NCI-H2171 (cell line): ENCODE data around the gene SLC44A1.

Experiments
- DNase-seq: peaks from one replicate; lab custom pipeline; 2025; lab: John Stamatoyannopoulos, UW

SLC44A1 gene

DNA sequence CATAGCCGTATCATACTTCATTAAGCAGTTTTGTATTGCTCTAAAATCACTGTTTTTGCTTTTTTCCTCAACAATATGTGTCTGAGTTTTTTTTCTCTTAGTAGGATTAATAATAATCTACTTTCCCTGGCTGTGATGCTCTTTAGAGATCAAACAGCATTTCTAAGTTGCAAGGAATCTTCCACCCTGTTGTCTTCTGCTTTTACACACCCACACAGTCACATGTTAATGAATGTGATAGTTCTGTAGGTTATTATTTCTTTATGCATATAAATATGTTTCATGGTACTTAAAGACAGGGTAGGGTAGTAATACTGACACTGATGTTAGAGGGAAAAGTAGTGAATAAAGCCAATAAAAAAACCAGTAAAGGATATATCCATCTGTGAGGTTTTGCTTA, 29.3 kb downstream of the SLC44A1 start:
- DNase-seq = no peak

DNA sequence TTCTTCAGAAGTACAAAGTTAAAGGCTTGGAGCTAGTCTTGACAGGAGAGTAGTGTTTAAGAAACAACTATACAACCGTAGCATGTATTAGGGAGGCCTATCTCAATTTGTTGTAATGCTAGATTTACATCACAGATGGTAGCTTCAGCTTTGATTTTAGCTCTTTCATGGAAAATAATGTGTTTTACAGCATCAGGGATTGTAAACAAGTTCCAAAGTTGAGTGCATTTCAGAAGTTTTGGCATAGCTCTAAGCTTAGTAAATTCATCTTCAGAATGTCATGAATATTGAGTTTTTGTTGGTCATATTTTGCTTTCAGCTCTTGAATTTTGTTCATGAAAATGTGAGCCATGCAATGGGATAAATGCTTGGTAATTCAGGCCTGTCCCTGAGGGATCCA, 30.7 kb downstream of the SLC44A1 start:
- DNase-seq = no peak

GRCh38 chr9:105275938-105276337, 31.5 kb downstream of the SLC44A1 start:
- no peak for DNase-seq

GRCh38 chr9:105278751-105279150, 34.3 kb downstream of the SLC44A1 start:
- no peak for DNase-seq

GRCh38 chr9:105280691-105281090, 36.2 kb downstream of the SLC44A1 start:
- no peak for DNase-seq

GRCh38 chr9:105281272-105281671, 36.8 kb downstream of the SLC44A1 start:
- DNase-seq = no peak

- no peak for DNase-seq
These were observed 37.5 kb downstream of the SLC44A1 start for GRCh38 chr9:105281926-105282325.

GRCh38 chr9:105282870-105283621, 38.6 kb downstream of the SLC44A1 start:
- DNase-seq = no peak

DNA sequence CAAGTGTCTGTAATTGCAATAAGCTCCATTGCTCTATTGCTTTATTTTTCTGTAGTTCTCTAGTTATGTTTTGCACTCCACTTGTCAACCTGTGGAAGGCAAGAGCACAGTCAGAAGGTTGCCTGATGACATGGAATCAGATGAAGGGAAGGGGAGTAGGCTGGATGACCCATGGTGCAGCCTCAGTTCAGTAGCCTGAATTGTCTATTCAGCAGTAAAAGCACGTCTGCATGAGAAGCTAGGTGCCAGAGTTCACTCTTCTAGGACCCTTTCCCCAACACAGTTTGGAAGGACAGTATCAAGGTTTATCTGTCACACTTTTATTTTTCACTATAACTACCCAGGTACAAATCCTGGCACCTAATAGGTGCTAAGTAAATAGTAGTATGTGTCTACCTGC, 39.3 kb downstream of the SLC44A1 start:
- DNase-seq = no peak

GRCh38 chr9:105284463-105284862, 40.0 kb downstream of the SLC44A1 start:
- no peak for DNase-seq

DNA sequence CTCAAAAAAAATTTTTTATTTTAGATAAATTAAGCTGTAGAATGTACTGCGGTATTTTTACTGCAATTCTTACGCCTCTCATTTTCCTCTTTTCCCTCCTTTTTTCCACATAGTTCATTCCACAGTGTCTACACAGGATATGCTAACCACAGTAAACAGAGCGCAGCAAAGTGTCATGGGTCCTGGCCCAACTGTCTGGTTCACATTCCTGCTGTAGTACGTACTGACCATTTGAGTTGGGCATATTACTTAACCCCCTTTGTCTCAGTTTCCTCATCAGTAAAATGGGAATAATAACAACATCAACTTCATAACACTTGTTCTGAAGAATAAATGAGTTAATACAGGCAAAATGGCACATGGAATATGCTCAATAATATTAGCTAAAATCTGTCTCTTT, 41.6 kb downstream of the SLC44A1 start:
- no peak for DNase-seq

DNA sequence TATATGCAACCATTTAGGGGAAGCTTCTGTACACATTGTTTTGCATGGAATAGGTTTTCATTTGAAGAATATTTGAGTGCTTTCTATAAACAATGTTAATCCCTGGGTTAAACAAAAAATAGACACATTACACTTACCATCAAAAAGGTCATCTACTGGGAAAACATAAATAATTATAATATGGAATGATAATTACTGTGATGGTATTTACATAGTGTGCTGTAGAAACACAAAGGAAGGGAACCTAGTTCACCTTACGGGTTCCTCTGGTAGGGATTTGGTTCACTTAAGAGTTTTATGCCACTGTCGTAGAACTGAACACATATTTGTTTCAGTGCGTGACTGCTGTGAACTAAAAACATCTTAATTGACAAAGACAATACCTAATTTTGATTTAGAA, 44.9 kb downstream of the SLC44A1 start:
- no peak for DNase-seq

DNA sequence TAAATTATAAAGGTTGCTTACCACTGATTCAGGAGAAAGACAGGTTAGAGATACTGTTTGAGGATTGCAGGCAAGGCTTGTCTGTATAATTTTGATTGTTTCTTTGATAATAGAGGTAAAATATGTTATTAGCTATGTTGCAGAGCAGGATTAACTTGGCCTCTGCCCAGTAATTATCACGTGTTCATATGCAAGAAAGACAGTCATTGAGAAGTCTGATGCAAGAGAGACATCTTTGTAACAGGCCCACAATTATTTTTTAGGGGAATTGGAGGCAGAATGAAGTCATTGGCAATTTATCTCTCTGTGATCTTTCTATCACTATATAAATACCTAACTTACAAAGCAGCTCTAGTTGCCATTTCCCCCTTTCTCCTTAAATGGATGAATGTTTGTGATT, 46.0 kb downstream of the SLC44A1 start:
- DNase-seq = no peak

DNA sequence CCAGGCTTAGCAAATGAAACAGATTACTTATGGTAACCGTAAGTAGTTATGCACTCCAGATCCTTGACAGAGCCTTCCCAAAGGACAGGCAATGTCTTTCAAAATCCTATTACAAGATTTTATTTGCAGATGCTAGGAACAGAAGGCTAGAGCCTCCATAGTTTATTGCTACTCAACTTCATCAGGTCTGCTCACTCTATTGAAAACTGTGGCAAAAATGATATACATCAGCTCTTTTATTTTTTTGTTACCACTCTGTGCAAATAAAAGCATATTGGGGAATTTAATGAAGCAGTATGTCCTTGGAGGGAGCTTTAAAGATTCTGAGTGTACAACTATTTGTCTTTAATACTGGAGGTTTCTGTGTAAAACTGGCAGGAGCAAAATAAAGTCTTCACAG, 46.5 kb downstream of the SLC44A1 start:
- no peak for DNase-seq

DNA sequence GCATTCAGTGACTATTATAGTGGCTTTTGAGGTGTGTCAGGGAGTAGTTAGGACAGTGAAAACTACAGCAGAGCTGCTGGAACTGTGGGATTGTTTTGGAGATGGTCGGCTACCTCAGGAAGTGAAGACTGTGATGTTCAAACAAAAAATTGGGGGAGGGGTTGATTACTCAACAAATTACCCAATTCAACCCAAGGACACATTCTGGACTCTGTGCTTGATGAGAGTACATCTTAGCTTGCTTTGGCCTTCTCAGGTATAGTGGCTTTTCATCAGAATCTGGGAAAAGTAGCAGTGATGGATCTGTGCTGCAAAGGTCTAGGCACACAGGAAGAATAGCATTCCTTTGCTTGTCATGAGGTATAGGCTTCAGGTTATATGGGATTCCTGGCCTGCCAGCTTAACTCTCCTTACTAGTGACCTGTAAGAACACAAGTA, 47.0 kb downstream of the SLC44A1 start:
- no peak for DNase-seq

- no peak for DNase-seq
These were observed 47.5 kb downstream of the SLC44A1 start for GRCh38 chr9:105291938-105292337.

- DNase-seq = no peak
These were observed 49.0 kb downstream of the SLC44A1 start for GRCh38 chr9:105293408-105293807.

DNA sequence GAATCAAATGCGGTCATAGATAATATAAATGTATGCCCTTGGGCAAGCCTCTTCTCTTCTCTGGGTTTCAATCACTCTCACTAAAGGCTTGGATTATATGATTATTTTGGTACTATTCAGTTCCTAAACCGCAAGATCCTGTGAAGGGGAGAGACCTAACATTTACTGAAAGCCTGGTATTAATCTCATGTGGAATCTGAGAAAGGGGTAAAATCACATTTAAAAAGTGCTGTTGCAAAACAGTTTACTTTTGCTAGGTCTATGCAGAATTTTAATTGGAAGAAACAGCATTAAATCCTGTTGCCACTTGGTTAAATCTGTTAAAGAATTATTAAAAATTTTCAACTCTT, 50.7 kb downstream of the SLC44A1 start:
- DNase-seq = no peak

DNA sequence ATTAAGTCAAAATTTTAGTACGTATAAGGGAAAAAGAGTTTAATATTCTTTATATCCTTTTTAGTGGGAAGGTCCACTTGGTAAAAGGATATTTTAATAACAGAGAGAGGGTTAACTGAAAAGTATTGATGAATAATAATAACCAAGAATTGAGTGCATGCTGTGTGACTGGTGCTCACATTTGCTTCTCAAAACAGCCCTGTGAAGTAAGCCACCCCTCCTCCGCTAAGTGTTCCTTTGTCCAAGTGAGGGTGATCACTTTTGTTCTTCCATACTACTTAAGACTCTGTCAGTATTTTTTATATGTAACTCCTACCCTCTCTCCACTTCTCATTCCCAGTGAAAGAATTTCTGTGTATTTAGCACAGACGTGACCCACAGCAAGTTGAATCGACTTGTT, 51.5 kb downstream of the SLC44A1 start:
- no peak for DNase-seq

GRCh38 chr9:105296445-105296844, 52.0 kb downstream of the SLC44A1 start:
- DNase-seq = no peak

GRCh38 chr9:105296877-105297287, 52.4 kb downstream of the SLC44A1 start:
- DNase-seq = no peak

DNA sequence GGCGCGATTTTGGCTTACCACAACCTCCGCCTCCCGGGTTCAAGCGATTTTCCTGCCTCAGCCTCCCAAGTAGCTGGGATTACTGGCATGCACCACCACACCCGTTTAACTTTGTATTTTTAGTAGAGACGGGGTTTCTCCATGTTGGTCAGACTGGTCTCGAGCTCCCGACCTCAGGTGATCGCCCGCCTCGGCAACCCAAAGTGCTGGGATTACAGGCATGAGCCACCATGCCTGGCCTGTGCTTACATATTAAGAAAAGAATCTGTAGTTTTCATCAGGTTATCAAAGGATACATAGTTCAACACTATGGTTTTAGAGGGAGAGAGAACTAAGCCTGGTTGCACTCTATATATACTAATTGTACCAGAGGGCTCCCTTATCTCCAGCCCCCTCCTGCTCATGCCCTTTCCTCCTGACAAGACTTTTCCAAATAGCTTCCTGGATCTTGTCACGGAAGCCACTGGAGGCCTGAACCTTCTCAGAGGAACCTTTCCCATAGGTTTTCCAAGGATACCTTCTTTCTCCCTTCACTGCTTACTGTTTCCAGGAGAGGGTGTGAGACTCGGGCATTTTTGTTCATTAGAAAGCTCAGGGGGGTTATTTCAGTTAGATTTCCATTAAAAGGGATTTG, 53.1 kb downstream of the SLC44A1 start:
- DNase-seq = no peak

DNA sequence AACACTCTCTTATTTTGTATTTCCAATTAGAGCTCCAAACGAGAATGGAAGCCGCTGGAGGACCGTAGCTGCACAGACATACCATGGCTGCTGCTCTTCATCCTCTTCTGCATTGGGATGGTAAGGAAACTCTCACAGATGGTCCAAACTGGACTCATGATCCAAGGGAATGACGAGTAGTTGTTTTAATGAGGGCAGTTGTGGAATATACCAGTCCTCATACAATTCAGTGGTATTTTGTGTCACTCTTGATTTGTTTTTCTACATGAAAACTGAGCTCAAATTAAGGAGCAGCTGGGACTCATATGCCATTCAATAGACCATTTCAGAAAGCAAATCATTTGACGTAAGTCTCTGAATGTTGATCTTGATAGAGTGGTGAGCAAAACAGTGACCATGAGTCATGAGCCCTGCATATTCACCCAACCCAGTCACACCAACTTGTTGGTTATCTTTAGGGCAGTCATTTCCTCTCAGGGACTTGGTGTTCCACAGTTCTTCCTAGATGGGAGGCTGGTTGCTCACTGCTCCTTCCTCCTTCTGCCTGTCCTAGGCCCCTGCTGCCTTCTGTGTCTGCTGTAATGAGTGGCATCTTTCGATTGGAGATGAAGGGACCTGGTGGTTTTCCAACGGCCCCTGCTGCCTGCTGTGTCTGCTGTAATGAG, 54.9 kb downstream of the SLC44A1 start:
- no peak for DNase-seq
